Esophagus mucosa (tissue), 1 donor: ENCODE results near the gene GRK7. TPM values are rescaled to one million over a fixed set of nuclear protein-coding genes. Genes with fewer than 3 reads are reported as not detected.

Experiments used
- ATAC-seq: fragments of 200-7000 bp; cut with Tn5 transposase; one replicate; pipeline ENCODE4 v1.9.1; 2020
- total RNA-seq: library from RNA; stranded (reverse); gene quantifications from one replicate; pipeline ENCODE4 v1.2.4, GENCODE V29; 2023
- donor health status: DM: yes; HTN: yes; CAD: no.

Gene GRK7, protein sequence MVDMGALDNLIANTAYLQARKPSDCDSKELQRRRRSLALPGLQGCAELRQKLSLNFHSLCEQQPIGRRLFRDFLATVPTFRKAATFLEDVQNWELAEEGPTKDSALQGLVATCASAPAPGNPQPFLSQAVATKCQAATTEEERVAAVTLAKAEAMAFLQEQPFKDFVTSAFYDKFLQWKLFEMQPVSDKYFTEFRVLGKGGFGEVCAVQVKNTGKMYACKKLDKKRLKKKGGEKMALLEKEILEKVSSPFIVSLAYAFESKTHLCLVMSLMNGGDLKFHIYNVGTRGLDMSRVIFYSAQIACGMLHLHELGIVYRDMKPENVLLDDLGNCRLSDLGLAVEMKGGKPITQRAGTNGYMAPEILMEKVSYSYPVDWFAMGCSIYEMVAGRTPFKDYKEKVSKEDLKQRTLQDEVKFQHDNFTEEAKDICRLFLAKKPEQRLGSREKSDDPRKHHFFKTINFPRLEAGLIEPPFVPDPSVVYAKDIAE (N-terminal part only)
- total RNA-seq, result not detected

DNA sequence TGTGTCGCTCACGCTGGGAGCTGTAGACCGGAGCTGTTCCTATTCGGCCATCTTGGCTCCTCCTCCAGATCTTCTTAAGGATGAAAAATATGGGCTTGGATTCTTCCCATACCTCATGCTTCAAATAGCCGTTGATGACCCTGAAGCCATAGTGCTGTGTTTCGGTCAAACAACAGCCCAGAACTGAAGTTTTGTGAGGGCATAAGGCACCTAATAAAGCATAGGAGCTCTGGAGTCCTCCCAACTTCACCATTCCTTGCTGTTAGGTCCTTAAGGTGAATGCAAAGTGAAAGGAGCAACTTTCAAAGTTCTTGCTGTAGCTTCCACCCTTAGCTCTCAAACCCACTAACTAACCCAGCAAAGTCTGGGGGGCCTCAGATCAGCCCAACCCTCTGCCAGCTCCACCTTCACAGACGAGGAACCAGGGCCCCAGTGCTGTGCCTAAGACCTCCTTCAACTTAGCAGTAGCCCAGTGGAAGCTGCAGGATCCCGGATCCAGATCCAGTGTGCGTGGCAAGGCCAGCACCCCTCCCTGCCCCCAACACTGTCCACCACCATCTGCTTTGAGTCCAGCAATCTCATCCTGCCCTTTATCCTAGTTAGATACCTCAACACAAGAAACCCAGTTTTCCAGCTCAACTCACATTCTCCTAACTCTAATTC, at the start of gene GRK7:
GRK7 (plus strand) TSS at position 321 of the 663 bp plus-strand sequence. CDS start 14,877 bp downstream, outside the sequence.
- peak; percentile 18 for ATAC-seq

DNA sequence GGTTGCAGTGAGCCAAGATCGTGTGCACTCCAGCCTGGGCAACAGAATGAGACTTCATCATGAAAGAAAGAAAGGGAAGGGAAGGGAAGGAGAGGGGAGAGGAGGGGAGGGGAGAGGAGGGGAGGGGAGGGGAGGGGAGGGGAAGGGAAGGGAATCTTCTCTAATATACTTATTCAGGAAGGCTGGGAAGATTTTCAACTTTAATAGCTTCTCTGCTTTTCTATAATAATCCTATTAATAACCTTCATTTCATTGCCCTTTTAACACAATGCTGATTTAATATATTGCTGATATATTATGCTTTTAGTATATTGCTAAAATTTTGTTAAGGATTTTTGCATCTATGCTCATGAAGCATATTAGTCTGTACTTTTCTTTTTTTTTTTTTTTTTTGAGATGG, 48.5 kb upstream of the GRK7 start:
- no peak for ATAC-seq

DNA sequence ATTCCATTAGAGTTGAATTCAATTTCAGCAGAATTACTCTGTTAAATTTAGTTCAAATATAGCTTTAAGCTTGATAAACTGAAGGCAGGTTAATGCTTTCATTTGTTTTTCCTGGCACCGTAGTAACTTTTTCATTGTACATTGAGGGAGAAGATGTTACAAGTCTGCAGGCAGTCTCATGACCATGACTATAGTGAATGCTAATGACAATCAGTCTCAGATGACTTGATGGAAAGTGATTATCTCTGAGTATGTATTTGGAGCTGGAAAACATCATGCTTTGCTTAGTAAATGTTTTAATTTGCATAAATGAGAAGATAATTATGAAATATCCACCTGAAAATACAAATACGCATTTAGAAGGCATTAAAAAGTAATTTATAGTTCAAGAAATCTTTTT, 41.1 kb upstream of the GRK7 start:
- no peak for ATAC-seq

DNA sequence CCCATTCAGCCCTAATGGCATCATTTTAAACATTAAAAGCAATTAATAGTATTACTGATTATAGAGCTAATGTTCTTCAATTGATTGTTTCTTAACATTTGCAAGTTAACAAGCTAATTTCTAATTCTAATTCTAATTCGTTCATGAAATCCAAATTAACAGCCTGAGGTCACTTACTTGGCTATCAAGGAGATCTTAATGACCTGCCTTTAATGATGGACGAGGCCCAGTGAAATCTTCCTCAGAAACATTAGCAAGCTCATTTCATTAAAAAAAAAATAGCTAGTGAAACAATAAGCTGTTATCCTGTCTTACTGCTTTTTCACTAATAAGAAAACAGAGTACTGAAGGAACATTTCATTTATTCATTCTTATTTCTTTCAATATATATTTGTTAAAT, 40.6 kb upstream of the GRK7 start:
- ATAC-seq, result no peak

- no peak for ATAC-seq
Observed at GRCh38 chr3:141723255-141723654, 40.0 kb upstream of the GRK7 start.

DNA sequence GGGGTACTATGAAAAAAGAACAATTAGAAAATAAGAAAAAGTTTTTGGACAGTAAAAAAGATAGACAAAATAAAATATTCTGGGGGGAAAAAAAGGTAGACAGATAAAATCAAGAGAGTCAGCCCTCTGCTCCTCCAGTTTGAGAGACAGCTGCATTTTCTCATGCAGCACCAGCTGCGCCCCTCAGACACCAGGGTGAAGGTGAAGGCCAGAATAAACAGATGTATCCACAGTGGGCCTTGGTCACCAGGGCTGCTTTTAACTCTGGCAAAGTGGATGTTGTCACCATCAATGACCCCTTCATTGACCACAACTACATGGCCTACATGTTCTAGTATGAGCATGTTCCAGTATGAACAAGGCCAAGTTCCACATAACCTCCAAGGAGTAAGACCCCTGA, 39.0 kb upstream of the GRK7 start:
- no peak for ATAC-seq

GRCh38 chr3:141725036-141725435, 38.2 kb upstream of the GRK7 start:
- no peak for ATAC-seq

GRCh38 chr3:141726483-141726882, 36.7 kb upstream of the GRK7 start:
- no peak for ATAC-seq

GRCh38 chr3:141728355-141728892, 34.8 kb upstream of the GRK7 start:
- ATAC-seq, result no peak

- ATAC-seq, result no peak
Observed at GRCh38 chr3:141729240-141729639, 34.0 kb upstream of the GRK7 start.

DNA sequence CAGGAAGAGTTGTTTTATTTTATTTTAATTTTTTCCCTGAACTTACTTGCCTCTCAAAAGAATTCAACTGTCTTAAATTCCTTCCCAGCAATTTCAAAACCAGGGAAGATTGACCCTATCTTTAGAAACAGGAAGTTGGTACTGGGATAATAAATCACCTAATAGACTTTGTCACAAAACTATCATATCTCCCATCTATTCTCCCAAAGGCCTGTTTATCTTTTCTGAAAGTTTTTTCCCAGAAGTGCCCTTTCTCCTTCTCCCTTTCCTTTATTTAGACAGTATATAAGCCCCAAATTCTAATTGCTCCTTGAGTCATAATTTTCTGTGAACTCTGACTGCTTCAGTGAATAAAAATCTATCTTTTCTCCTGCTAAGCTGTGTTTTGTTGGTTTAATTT, 28.0 kb upstream of the GRK7 start:
- ATAC-seq, result no peak

- no peak for ATAC-seq
Observed at GRCh38 chr3:141735770-141736465, 27.3 kb upstream of the GRK7 start.

DNA sequence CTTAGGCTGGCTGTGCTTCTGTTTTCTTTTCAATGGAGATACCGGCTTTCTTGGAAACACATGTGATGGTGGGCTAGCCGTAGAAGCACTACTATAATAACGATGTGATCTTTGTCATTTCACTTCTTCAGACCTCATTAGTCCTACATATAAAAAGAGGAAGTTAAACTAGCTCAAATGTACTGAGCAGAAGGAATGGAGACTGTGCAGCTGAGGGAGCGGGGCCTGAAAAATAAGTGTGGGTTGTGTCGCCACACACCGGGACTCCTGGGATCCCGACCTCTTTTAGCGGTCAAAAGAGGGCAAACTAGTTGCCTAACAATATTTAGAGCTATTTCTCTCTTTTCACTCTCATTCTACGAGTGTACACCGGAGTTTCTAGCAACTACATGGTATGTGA, 26.1 kb upstream of the GRK7 start:
- no peak for ATAC-seq

DNA sequence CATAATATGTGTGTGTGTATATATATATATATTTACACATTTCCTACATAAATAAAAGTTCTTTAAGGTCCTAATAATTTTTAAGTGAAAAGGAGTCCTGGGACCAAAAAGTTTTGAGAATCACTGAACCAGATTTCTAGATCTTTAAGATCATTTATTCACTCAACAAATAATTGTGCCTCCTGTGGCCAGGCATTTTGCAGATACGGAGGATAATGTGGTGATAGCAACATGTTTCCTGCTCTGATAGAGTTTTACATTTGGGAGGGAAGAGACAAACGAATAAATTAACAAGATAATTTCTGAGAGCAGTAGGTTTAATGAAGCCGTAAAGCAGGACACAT, 25.6 kb upstream of the GRK7 start:
- ATAC-seq, result no peak

DNA sequence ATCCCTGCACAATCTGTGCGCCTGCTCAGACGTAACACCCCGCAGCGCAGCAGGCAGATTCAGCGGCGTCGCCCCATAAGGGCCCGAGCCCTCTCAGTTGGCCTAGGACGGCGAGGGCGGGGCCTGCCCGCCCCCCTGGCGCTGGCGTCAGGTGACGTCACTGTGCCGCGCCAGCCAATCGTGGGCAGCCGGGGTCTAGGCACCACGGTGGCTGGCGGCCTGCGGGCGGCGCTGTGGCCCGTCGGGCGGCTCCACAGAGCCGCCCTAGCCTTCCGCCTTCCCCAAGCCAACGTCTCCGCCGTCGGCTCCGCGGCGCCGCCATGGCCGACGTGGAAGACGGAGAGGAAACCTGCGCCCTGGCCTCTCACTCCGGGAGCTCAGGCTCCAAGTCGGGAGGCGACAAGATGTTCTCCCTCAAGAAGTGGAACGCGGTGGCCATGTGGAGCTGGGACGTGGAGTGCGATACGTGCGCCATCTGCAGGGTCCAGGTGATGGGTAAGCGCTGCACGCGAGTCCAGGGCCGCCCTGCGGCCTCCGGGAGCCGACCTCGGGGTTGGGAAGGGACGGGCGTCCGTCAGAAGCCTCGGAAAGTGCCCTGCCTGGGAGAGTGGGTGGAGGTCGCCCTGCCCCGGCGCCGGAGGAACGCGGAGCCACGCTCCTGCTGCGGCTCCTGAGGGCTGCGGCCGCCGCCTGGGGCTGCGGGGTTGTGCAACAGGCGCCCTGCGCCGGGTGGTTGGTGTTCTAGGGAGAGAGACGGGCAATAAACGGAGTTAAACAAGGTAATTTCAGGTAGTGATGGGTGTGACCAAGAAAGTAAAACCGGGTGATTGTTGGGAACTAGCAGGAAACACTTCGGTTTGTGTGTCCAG, 25.0 kb upstream of the GRK7 start, which contains the start of gene RNF7:
RNF7 (plus strand) TSS at position 277 of the 869 bp plus-strand sequence; CDS start at position 321, 44 bp downstream.
- peak; percentile 99 for ATAC-seq

- peak; percentile 27 for ATAC-seq
Observed at GRCh38 chr3:141738891-141739363, 24.3 kb upstream of the GRK7 start.

DNA sequence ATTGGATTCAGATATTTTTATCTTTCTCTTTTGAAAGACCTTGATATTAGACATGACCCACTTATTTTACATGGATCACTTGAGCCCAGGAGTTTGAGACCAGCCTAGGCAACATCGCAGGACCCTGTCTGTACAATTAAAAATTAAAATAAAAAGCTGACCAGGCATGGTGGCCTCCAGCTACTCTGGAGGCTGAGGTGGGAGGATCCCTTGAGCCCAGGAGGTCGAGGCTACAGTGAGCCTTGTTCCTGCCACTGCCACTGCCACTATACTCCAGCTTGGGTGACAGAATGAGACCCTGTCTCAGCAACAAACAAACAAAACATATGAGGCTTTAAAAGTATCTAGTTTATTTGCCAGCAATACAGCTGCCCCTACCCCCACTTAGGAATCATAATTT, 23.5 kb upstream of the GRK7 start:
- no peak for ATAC-seq

DNA sequence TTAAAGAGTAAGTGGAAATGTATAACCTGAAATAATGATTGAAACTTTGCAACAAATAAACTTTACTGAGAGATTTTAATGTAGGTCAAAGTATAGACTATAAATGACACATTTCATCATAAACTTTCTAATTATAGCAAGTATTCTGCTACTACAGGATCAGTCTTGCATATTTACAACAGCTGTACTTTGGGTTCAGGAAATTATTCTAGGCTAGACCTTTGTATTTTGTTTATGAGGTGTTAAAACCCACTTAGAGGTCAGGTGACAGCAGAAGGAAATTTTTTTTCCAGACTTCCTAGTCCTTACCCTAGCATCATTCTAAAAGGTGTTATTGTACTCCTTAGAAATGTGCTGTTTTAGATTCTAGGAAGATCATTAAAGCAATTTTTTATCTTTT, 22.9 kb upstream of the GRK7 start:
- no peak for ATAC-seq

DNA sequence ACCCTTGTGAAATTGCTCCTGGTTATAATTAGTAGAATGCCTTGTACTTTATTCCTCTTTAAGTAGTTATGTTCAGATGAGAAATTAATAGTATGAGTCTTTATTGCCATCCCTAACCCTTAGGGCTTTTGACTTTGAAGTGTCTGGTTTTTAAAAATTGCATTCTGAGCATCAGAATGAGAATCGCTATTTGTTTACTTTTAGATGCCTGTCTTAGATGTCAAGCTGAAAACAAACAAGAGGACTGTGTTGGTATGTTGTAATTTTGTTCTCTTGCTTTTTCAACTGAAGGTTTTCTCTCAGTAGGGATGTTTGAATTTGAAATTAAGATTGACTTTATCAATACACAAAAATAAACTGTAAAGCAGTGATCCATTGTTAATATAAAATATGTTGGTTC, 19.9 kb upstream of the GRK7 start:
- ATAC-seq, result no peak

- ATAC-seq, result no peak
Observed at GRCh38 chr3:141746962-141747361, 16.2 kb upstream of the GRK7 start.

GRCh38 chr3:141753399-141753798, 9.8 kb upstream of the GRK7 start:
- no peak for ATAC-seq

DNA sequence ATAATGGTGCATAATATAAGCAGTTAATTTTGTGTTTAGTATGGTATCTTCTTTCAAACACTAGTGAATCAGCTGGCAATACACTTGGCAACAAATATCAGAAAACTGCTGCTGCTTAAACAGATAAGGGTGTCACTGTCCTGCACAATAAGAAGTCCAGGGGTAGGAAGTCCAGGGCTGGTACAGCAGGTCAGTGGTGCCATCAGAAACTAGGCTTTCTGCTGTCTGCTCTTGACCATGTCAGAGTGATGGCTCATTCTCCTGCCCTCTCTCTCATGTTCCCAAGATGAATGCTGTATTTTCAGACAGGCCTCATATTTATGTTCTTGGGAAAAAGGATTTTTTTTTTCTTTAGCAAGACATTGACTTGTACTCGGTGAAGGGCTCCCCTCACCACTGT, 9.2 kb upstream of the GRK7 start:
- ATAC-seq, result no peak
